ENCODE measurements around the gene FANCM. TPM values are rescaled to one million over a fixed set of nuclear protein-coding genes. Genes with fewer than 3 reads are reported as not detected.

FANCM gene
- total RNA-seq, 1 experiment from 2014 or later: 6.6 TPM

DNA sequence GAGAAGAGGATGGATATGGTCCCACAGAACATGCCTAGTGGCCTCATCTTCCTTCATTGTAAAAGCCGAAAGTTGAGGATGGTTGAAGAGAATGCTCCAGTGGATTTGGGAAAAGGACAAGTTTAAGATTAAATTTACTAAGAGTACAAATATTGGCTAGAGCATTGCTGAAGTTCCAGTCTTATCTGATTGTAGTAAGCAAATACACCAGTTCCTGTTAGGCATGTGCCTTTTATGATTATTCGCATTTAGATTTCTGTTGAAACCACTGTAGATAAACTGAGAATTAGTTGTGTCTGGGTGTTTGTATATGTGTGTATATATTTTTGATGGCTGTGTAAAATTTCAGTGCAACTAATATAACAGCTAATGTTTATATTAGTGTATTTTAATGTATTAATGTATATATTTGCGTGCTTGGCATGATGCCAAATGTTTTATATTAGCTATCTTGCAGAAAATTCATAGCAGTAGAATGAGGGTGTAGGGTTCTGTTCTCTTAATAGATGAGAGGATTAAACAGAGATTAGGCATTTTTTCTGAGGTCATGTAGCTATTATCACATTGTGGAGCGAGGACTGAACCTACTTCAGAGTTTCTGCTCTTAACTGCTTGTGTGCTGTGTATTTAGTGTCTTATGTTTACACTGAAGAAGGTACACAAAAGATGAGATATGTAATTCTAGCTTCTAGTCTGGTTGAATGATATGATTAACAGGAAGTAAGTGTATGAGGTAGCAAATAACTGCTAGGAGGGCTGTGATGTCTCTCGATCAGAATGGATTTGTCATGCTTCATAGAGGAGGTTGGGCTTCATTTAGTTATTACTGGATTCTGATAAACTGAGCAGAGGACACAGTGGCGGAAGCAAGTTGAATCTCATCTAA is 22.6 kb upstream of the FANCM start:
- BruUV-seq (replicated peaks): no TSS peak
- Mint-ChIP-seq H3K9me3 (ENCODE audit: unreplicated experiment) (no peaks in the 10 kb centered on the region), H3K36me3 (ENCODE audit: insufficient read depth, unreplicated experiment) (peaks cover 80% of the 10 kb centered on the region), H3K27ac (ENCODE audit: low read depth, unreplicated experiment) (peak overlapping the region; percentile 3), H3K4me3 (ENCODE audit: unreplicated experiment) (no peak overlapping the region), H3K4me1 (ENCODE audit: insufficient read depth, unreplicated experiment) (no peaks in the 10 kb centered on the region), H3K27me3 (ENCODE audit: insufficient read depth, unreplicated experiment) (no peaks in the 10 kb centered on the region)
- ChIA-PET POLR2A (interaction anchor here (0.9 to 1.9 kb wide), 4 partner anchors 13 to 23 kb away, joined by 3 to 7 read pairs (median 4); no protein-coding TSS in a partner anchor), CTCF (interaction anchor here (1.1 to 1.8 kb wide), 3 partner anchors 18 to 200 kb away, joined by 3 to 4 read pairs (median 3); no protein-coding TSS in a partner anchor)
- intact Hi-C loops (cut with micrococcal nuclease): no loop called here
- TF ChIP-seq, protein P1, sequence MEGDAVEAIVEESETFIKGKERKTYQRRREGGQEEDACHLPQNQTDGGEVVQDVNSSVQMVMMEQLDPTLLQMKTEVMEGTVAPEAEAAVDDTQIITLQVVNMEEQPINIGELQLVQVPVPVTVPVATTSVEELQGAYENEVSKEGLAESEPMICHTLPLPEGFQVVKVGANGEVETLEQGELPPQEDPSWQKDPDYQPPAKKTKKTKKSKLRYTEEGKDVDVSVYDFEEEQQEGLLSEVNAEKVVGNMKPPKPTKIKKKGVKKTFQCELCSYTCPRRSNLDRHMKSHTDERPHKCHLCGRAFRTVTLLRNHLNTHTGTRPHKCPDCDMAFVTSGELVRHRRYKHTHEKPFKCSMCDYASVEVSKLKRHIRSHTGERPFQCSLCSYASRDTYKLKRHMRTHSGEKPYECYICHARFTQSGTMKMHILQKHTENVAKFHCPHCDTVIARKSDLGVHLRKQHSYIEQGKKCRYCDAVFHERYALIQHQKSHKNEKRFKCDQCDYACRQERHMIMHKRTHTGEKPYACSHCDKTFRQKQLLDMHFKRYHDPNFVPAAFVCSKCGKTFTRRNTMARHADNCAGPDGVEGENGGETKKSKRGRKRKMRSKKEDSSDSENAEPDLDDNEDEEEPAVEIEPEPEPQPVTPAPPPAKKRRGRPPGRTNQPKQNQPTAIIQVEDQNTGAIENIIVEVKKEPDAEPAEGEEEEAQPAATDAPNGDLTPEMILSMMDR (IDR thresholded peaks at IDR 0.05; ENCODE audit: unreplicated experiment): no peak
- DNase-seq (ENCODE audit: unreplicated experiment): no peak

DNA sequence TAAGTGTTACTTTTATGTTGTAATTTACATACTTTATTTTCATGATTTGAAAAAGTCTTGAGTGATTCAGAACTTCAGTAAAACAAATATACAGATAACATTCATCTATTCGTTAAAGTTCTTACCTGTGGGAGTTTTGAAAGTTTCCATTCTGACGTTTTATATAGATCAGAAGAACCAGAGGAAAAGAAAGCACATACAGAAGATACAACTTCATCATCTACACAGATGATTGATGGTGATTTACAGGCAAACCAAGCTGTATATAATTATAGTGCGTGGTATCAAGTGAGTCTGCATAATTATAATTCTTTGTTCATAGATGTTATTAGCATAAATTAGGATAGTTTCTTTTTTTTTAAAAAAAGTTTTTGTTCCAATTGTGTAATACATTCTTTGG is 21.4 kb upstream of the FANCM start:
- intact Hi-C loops (cut with micrococcal nuclease): no loop called here
- Mint-ChIP-seq H3K9me3 (ENCODE audit: unreplicated experiment) (no peaks in the 10 kb centered on the region), H3K36me3 (ENCODE audit: insufficient read depth, unreplicated experiment) (peaks cover 86% of the 10 kb centered on the region), H3K4me1 (ENCODE audit: insufficient read depth, unreplicated experiment) (no peaks in the 10 kb centered on the region), H3K27me3 (ENCODE audit: insufficient read depth, unreplicated experiment) (no peaks in the 10 kb centered on the region), H3K27ac (ENCODE audit: low read depth, unreplicated experiment) (no peak overlapping the region), H3K4me3 (ENCODE audit: unreplicated experiment) (no peak overlapping the region)
- no TSS peak for BruUV-seq (replicated peaks)
- ChIA-PET POLR2A (interaction anchor here (0.6 to 3.7 kb wide), 4 partner anchors 8 to 159 kb away, joined by 3 to 16 read pairs (median 4); partner anchors contain the start of gene FKBP3), CTCF (interaction anchor here (0.6 to 1.8 kb wide), 6 partner anchors 9 to 201 kb away, joined by 3 to 5 read pairs (median 3); no protein-coding TSS in a partner anchor)
- TF ChIP-seq, protein P1 (IDR thresholded peaks at IDR 0.05; ENCODE audit: unreplicated experiment): no peak
- no peak for DNase-seq (ENCODE audit: unreplicated experiment)

DNA sequence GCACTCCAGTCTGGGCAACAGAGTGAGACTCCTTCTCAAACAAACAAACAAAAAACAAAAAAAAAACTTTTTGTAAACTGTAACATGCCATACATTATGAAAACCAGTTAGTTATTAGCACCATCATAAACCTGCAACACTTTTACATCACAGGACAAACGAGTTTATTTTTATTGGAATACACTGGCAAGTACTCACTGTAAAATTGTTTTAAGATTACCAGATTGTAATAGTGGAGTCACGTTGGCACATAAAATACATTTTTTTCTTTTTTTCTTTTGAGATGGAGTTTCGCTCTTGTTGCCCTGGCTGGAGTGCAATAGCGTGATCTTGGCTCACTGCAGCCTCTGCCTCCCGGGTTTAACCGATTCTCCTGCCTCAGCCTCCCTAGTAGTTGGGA is 17.1 kb upstream of the FANCM start:
- no TSS peak for BruUV-seq (replicated peaks)
- no peaks in the 10 kb centered on the region for H3K27me3 Mint-ChIP-seq (ENCODE audit: insufficient read depth, unreplicated experiment)
- H3K36me3 Mint-ChIP-seq (ENCODE audit: insufficient read depth, unreplicated experiment): peaks cover 90% of the 10 kb centered on the region
- intact Hi-C loops (cut with micrococcal nuclease): no loop called here
- CTCF ChIA-PET: interaction anchor here (0.6 to 2.5 kb wide), 4 partner anchors 15 to 205 kb away, joined by 3 to 13 read pairs (median 3); no protein-coding TSS in a partner anchor
- TF ChIP-seq, protein P1 (IDR thresholded peaks at IDR 0.05; ENCODE audit: unreplicated experiment): no peak
- H3K27ac Mint-ChIP-seq (ENCODE audit: low read depth, unreplicated experiment): no peak overlapping the region
- no peak for DNase-seq (ENCODE audit: unreplicated experiment)
- H3K4me1 Mint-ChIP-seq (ENCODE audit: insufficient read depth, unreplicated experiment): no peaks in the 10 kb centered on the region
- H3K4me3 Mint-ChIP-seq (ENCODE audit: unreplicated experiment): no peak overlapping the region
- POLR2A ChIA-PET: interaction anchor here (0.8 to 2.8 kb wide), 3 partner anchors 10 to 133 kb away, joined by 3 to 22 read pairs (median 4); partner anchors contain the start of gene FKBP3
- no peaks in the 10 kb centered on the region for H3K9me3 Mint-ChIP-seq (ENCODE audit: unreplicated experiment)

DNA sequence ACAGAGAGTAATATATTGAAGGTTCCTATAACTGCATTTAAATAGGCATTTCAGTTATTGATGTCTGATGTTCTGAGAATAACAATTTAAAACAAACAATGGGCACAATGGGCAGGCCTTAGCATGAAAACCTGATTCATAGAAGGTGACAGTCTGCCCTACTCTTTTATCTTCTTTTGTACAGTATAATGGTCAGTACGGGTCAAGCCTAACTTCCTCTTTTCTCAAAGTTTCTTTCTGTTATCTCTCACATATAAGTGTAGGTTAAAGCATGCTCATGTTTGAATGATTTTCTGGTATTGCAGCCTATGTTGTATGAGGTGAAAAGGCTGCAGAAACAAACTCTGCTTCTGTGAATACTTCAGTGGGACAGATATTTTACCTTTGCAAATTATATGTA is 15.6 kb upstream of the FANCM start:
- peaks cover 95% of the 10 kb centered on the region for H3K36me3 Mint-ChIP-seq (ENCODE audit: insufficient read depth, unreplicated experiment)
- CTCF ChIA-PET: no interaction called here

More for the DNA sequence above, 15.6 kb upstream of the FANCM start:
- POLR2A ChIA-PET: no interaction called here
- BruUV-seq (replicated peaks): no TSS peak
- Mint-ChIP-seq H3K9me3 (ENCODE audit: unreplicated experiment) (no peaks in the 10 kb centered on the region), H3K27me3 (ENCODE audit: insufficient read depth, unreplicated experiment) (no peaks in the 10 kb centered on the region), H3K27ac (ENCODE audit: low read depth, unreplicated experiment) (no peak overlapping the region), H3K4me3 (ENCODE audit: unreplicated experiment) (no peak overlapping the region), H3K4me1 (ENCODE audit: insufficient read depth, unreplicated experiment) (no peaks in the 10 kb centered on the region)
- intact Hi-C loops (cut with micrococcal nuclease): no loop called here
- no peak for DNase-seq (ENCODE audit: unreplicated experiment)
- TF ChIP-seq, protein P1 (IDR thresholded peaks at IDR 0.05; ENCODE audit: unreplicated experiment): no peak

Data from MCF 10A (cell line).